Inflammatory macrophage treated with lipopolysaccharide for 4 hours (primary cell): ENCODE data around the gene MARCHF5.

ENCODE experiments used
- DNase-seq: peaks from one replicate; pipeline ENCODE4 v3.0.0-alpha.2; 2020

Gene MARCHF5

DNA sequence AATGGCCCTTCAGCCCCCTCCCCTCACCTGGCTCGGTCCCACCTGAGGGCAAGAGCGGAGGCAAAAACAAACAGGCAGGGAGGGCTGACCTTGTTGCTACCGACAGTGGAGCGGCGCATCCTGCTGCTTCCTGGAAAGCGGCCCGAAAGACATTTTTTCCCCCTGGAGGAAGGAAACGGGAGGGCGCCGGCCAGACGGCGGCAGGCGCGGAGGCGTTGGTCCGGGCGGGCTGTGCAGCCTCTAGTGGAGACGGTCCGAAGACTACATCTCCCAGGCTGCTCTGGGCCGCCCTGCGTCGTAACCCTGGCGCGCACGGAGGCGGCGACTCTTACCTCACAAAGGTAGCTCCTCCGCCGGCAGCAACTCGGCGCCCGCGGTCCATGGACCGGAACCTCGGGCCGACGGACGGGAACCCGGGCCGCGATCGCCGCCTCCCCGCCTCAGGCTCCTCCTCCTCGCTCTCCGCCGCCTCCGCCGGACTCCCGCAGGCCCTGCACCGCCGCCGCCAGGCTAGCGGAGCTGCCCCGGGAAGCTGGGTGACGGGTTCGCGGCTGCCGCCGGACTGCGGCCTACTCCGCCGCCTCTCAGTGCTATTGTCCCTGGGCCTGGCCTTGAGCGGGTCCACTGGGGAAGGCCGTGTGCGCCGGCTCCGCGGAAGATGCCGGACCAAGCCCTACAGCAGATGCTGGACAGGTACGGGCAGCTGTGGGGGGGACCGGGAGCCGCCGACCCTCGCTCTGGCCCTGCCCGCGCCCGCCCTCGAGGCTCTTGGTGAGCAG, at the start of gene MARCHF5, which contains the start of gene CPEB3:
Gene MARCHF5, plus strand, starts transcription at position 331 of the 779 bp plus-strand sequence. Its CDS starts 328 bp downstream, at position 659.
Gene CPEB3, minus strand, starts transcription at position 242 of the 779 bp plus-strand sequence. CDS start 50,728 bp downstream, outside the sequence.
- peak; percentile 98 for DNase-seq

GRCh38 chr10:92241501-92241900, 49.5 kb upstream of the MARCHF5 start:
- no peak for DNase-seq

DNA sequence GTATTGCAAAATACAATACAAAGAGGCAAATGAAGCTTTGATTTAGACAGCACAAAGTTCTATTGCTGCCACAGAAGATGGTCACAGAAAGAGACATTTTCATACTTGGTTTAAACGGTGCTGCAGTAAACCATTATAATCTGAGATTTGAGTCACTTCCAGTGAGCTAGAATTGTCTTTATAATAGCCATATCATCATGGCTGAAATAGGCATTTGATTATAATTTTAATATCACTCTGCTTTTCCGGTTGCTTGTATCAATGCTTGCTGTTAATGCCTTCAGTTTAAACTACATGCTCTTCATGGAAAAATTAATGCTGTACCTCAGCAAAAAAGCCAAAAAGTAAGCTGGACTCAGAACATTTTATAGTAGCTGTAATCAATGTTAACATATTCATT, 48.6 kb upstream of the MARCHF5 start:
- no peak for DNase-seq

GRCh38 chr10:92242910-92243671, 47.9 kb upstream of the MARCHF5 start:
- peak; percentile 73 for DNase-seq

DNA sequence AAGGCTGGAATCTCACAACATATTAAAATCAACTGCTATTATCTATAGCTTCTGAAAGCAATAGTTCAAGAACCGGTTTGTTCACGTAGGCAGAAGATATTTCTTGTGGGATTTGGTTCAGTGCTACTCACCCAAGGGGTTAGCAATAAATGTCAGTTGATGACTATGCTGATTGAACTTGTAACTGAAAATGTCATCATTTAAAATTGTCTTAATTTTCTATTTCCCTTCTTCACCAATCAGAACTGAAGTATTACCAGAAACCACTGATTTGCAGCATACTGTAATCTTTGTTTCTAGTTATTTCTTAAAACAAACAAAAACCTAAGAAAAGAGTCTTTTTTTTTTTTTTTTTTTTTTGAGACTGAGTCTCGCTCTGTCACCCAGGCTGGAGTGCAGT, 46.2 kb upstream of the MARCHF5 start:
- DNase-seq = no peak

DNA sequence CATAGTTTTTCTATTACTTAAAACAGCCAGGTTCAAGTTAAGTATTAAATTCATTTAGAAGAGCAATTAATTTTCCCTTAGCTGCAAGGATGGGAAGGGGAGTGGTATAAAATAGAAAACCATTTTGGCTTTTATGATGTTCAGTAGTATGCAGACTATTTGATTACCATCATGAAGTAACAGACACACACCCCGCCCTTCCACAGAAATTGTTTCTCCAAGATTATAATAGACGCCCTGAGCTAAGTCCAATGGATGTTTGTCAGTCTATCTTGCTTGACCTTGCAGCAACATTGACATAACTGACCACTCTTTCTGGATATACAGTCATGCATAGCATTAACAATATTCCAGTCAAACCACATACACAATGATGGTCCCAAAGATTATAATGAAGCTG, 42.4 kb upstream of the MARCHF5 start:
- no peak for DNase-seq

DNA sequence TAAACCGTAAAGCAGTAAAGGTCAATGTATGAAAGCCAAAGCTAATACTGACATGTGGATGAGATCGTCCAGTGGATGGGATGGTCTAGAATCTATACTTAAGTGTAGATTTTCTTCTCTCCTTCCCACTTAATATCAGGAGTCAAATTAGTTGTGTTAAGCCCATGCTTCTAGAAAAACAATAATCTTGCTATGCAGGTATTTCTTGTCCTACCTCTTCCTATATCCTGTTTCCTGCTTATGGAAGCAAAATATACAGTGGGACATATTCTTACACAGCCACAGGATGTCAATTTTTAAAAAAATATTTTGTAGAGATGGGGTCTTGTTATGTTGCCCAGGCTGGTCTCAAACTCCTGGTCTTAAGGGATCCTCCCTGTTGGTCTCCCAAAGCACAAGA, 27.6 kb upstream of the MARCHF5 start:
- no peak for DNase-seq

GRCh38 chr10:92264249-92264648, 26.7 kb upstream of the MARCHF5 start:
- no peak for DNase-seq

DNA sequence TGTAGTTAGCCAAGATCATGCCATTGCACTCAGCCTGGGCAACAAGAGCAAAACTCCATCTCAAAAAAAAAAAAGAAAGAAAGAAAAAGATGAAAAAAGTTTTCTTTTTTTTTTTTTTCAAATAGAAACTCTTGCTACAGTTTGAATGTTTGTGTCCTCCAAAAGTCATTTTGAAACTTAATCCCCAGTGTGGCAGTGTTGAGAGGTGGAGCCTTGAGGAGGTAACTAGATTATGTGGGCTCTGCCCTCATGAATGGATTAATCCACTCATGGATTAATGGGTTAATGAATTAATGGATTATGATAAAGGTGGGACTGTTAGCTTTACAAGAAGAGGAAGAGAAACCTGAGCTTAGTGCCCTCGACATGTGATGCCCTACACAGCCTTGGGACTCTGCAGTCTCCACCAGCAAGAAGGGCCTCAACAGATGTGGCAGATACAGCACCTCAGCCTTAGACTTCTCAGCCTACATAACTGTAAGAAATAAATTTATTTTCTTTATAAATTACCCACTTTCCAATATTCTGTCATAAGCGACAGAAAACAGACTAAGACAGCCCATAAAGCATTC, 25.2 kb upstream of the MARCHF5 start:
- DNase-seq = no peak

- DNase-seq = no peak
Observed at GRCh38 chr10:92267343-92267742, 23.6 kb upstream of the MARCHF5 start.

DNA sequence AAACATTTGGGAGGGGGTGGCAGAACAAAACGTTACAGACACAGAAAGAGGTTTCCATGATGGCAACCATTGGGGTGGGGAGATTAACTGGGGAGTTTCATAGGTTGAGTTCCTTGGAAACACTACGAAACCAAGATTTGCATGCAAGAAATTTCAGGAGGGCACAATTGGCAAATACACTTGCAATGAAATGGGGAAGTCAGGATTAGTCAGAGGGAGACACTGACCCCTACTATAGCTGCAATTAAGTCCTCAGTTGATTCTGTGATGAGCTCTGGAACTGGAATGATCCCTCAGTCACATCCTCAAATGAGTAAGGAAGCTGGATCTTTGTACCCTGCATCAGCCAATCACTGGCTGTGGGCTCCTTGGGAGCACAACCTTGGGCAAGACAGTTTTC, 22.2 kb upstream of the MARCHF5 start:
- DNase-seq = peak; percentile 95

GRCh38 chr10:92274071-92274470, 16.9 kb upstream of the MARCHF5 start:
- no peak for DNase-seq

GRCh38 chr10:92278996-92279696, 11.8 kb upstream of the MARCHF5 start:
- peak; percentile 27 for DNase-seq

DNA sequence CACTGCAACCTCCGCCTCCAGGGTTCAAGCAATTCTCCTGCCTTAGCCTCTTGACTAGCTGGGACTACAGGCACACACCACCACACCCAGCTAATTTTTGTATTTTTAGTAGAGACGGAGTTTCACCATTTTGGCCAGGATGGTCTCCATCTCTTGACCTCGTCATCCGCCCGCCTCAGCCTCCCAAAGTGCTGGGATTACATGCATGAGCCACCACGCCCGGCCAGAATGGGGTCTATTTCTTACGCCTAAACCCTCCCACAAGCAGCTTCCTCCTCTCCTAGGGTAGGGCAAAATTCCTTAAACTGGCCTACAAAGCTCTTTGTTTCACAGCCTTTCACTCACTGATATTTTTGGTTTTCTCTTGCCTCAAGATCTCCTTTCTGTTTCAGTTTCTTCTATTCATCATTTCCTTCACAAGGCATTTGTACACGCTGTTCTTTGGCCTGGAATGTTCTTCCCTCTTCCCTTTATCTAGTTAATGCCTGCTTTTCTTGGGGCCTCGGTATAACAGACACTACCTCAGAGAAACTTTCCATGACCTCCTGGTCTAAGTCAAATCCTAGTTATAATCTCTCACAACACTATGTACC, 6.8 kb upstream of the MARCHF5 start:
- DNase-seq = peak; percentile 81

GRCh38 chr10:92290076-92290836, 711 bp upstream of the MARCHF5 start:
- DNase-seq = peak; percentile 26

GRCh38 chr10:92291616-92291865, 574 bp downstream of the MARCHF5 start:
- DNase-seq = no peak

DNA sequence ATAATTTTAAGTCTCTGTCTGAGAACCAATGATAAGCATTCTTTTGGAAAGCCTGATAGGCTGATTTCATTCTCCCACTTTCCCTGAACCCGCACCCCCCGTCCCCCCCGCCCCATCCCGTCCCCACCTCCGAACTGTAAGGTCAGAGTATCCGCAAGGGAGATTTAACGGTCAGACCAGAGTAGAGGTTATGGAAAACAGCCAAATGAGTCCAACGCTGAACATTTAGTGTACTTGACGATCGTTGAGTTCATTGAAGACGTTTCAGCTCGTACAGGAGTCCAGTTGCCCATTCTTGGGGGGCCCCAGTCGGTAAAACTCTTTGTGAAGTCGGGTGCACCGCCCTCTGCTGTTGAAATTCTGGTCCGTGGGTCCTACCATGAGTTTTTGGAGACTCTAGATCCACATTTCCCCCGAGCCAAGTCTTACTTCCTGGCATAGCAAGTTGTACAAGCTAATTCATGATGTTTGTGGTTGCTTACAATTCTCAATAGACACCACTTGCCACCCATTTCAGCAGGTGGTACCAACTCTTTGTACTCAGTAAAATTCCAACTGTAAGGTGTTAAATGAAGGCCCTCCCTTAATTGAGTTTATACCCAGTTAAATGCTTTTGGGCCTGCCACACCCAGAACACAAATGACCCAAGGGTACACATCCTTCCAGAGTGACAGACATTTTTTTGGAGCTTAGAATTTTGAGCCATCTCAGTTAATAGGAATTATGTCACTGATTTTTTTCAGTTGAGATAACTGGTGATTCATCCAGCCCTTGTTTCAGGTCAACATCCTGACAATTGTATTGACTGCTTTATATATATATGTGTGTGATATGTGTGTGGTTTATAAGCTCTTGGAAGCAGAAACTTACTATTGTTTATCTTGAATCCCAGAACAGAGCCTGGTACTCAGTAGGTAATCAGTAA, 1.2 kb downstream of the MARCHF5 start:
- peak; percentile 65 for DNase-seq

GRCh38 chr10:92298487-92298886, 7.5 kb downstream of the MARCHF5 start:
- DNase-seq = no peak

DNA sequence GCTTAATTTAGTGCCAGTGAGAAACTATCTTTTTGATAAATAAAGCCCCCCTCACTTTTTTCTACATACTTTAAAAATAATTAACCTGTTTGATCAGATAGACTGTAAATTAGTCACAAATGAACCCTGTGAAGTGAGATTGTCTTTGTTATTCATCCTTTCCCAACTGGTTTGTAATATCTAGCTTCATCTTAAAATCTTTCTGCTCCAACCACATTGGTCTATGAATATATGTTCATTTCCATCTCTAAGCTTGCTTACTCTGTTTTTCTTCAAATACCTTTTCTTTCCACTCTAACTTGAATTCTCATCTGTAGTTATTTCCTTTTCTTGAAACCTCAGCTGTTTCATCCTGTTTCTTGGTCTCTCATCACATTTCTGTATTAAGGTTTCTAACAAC, 12.1 kb downstream of the MARCHF5 start:
- DNase-seq = no peak

DNA sequence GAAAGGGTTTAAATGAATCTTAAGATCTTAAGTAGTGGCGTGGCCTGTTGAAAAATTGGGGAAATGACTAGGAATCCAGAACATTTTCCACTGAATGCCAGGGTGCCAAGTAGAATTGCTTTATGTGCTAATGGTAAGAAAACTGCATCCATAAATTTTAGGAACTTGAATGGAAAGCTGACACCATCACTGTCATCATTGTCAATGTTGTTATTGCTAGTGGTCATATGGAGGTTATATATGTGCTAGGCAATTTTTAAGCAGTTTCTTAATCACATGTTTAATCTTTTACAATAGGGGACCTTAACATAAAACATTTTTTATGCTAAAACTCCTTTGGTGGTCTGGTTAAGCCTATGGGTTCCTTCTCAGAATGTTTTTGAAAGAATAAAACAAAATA, 13.1 kb downstream of the MARCHF5 start:
- peak; percentile 27 for DNase-seq
